Activated B cell treated with CpG ODN at 0.5 μM for 24 hours (primary cell): Measurements from ENCODE around the gene ODAM. TPM values are rescaled to one million over a fixed set of nuclear protein-coding genes. Genes with fewer than 3 reads are reported as not detected.
"Not testable (repeated sequence)": the region's sequence is repeated elsewhere in the genome, so short reads cannot be mapped to it uniquely, and the experiment has no call there.

Source experiments
- ATAC-seq: fragments of 200-7000 bp; cut with Tn5 transposase; one replicate; pipeline ENCODE4 v1.10.0; 2021; ENCODE audit warnings: low read depth, mild to moderate bottlenecking, moderate library complexity
- CTCF ChIA-PET: fragments of 350-600 bp; sonication (Branson Sonifier 250); formaldehyde crosslinking; loops from one replicate; lab custom pipeline; 2021; ENCODE audit warnings: antibody characterized with exemption; lab: Charles Lee
- POLR2A ChIA-PET: fragments of 350-600 bp; sonication (Branson Sonifier 250); formaldehyde crosslinking; loops from one replicate; lab custom pipeline; 2021; ENCODE audit warnings: antibody characterized with exemption; lab: Charles Lee
- DNase-seq: peaks from one replicate; pipeline ENCODE4 v3.0.0; 2022
- H3K27ac Mint-ChIP-seq: one replicate; pipeline ENCODE4 v1.8.0; 2020; ENCODE audit warnings: mixed read lengths
- H3K27me3 Mint-ChIP-seq: one replicate; pipeline ENCODE4 v1.8.0; 2021; ENCODE audit warnings: mixed read lengths
- H3K36me3 Mint-ChIP-seq: one replicate; pipeline ENCODE4 v1.8.0; 2021; ENCODE audit warnings: low read depth, mixed read lengths
- H3K4me1 Mint-ChIP-seq: one replicate; pipeline ENCODE4 v1.8.0; 2021; ENCODE audit warnings: mixed read lengths
- H3K4me3 Mint-ChIP-seq: one replicate; pipeline ENCODE4 v1.8.0; 2020; ENCODE audit warnings: mild to moderate bottlenecking, mixed read lengths
- H3K9me3 Mint-ChIP-seq: one replicate; pipeline ENCODE4 v1.8.0; 2020; ENCODE audit warnings: mixed read lengths
- CTCF ChIP-seq: fragments of 200-600 bp; IDR thresholded peaks from one replicate; pipeline ENCODE4 v1.8.0; 2022; ENCODE audit warnings: antibody characterized with exemption, mild to moderate bottlenecking
- intact Hi-C: fragments of 100-400 bp; cut with micrococcal nuclease; formaldehyde crosslinking; loops from one replicate; pipeline ENCODE4 v1.15.1; 2024
- total RNA-seq: library from RNA; stranded (reverse); gene quantifications from 2 replicates; pipeline ENCODE4 v1.2.3, GENCODE V29; 2022

Gene ODAM
- total RNA-seq, 1 donor from 2014 or later: not detected

GRCh38 chr4:70192895-70193294 is 2.6 kb upstream of the ODAM start:
- no peak for ATAC-seq
- Mint-ChIP-seq H3K4me3 (no peak overlapping the region), H3K9me3 (no peaks in the 10 kb centered on the region), H3K4me1 (no peaks in the 10 kb centered on the region), H3K27ac (no peak overlapping the region), H3K36me3 (no peaks in the 10 kb centered on the region), H3K27me3 (no peaks in the 10 kb centered on the region)
- intact Hi-C loops: no loop called here
- no peak for TF ChIP-seq CTCF
- DNase-seq: no peak
- CTCF ChIA-PET: no interaction called here
- POLR2A ChIA-PET: no interaction called here

- no peak overlapping the region for H3K27ac Mint-ChIP-seq
- no peaks in the 10 kb centered on the region for H3K27me3 Mint-ChIP-seq
- ChIA-PET POLR2A (no interaction called here), CTCF (no interaction called here)
- no peak for DNase-seq
- no peaks in the 10 kb centered on the region for H3K36me3 Mint-ChIP-seq
- no peaks in the 10 kb centered on the region for H3K4me1 Mint-ChIP-seq
- no peak for ATAC-seq
- TF ChIP-seq CTCF: no peak
- H3K9me3 Mint-ChIP-seq: no peaks in the 10 kb centered on the region
- intact Hi-C loops: no loop called here
- no peak overlapping the region for H3K4me3 Mint-ChIP-seq
Measured at GRCh38 chr4:70196857-70197256, 1.3 kb downstream of the ODAM start.

GRCh38 chr4:70197842-70198241 is 2.3 kb downstream of the ODAM start:
- DNase-seq (no peak), ATAC-seq (no peak)
- TF ChIP-seq CTCF: no peak
- Mint-ChIP-seq H3K4me3 (no peak overlapping the region), H3K9me3 (no peaks in the 10 kb centered on the region), H3K4me1 (no peaks in the 10 kb centered on the region), H3K36me3 (no peaks in the 10 kb centered on the region), H3K27ac (no peak overlapping the region), H3K27me3 (no peaks in the 10 kb centered on the region)
- intact Hi-C loops: no loop called here
- POLR2A ChIA-PET: no interaction called here
- CTCF ChIA-PET: no interaction called here

GRCh38 chr4:70203601-70204000 is 8.1 kb downstream of the ODAM start:
- Mint-ChIP-seq H3K4me3 (no peak overlapping the region), H3K9me3 (peaks cover 3% of the 10 kb centered on the region), H3K36me3 (no peaks in the 10 kb centered on the region), H3K27me3 (no peaks in the 10 kb centered on the region), H3K4me1 (no peaks in the 10 kb centered on the region), H3K27ac (no peak overlapping the region)
- no peak for TF ChIP-seq CTCF
- DNase-seq (no peak), ATAC-seq (no peak)
- POLR2A ChIA-PET: no interaction called here
- intact Hi-C loops: no loop called here
- CTCF ChIA-PET: no interaction called here

- H3K9me3 Mint-ChIP-seq, H3K4me1 Mint-ChIP-seq, H3K27me3 Mint-ChIP-seq, DNase-seq, H3K27ac Mint-ChIP-seq, H3K4me3 Mint-ChIP-seq, CTCF ChIA-PET, intact Hi-C loops, H3K36me3 Mint-ChIP-seq, POLR2A ChIA-PET, ATAC-seq: not testable (repeated sequence)
Measured at GRCh38 chr4:70212752-70213151, 17.2 kb downstream of the ODAM start.

GRCh38 chr4:70216109-70216508 is 20.6 kb downstream of the ODAM start:
- DNase-seq, intact Hi-C loops, H3K27me3 Mint-ChIP-seq, H3K4me1 Mint-ChIP-seq, CTCF ChIA-PET, ATAC-seq, H3K36me3 Mint-ChIP-seq, H3K27ac Mint-ChIP-seq, H3K9me3 Mint-ChIP-seq, H3K4me3 Mint-ChIP-seq, POLR2A ChIA-PET: not testable (repeated sequence)

GRCh38 chr4:70216550-70216949 is 21.0 kb downstream of the ODAM start:
- ATAC-seq, H3K36me3 Mint-ChIP-seq, H3K4me3 Mint-ChIP-seq, intact Hi-C loops, H3K4me1 Mint-ChIP-seq, H3K27ac Mint-ChIP-seq, H3K27me3 Mint-ChIP-seq, DNase-seq, CTCF ChIA-PET, H3K9me3 Mint-ChIP-seq, POLR2A ChIA-PET: not testable (repeated sequence)

- H3K36me3 Mint-ChIP-seq, POLR2A ChIA-PET, CTCF ChIA-PET, H3K4me1 Mint-ChIP-seq, H3K27me3 Mint-ChIP-seq, DNase-seq, H3K9me3 Mint-ChIP-seq, H3K4me3 Mint-ChIP-seq, intact Hi-C loops, H3K27ac Mint-ChIP-seq, ATAC-seq: not testable (repeated sequence)
Measured at GRCh38 chr4:70221389-70221788, 25.9 kb downstream of the ODAM start.

- H3K36me3 Mint-ChIP-seq, H3K27me3 Mint-ChIP-seq, DNase-seq, intact Hi-C loops, H3K9me3 Mint-ChIP-seq, ATAC-seq, POLR2A ChIA-PET, H3K4me1 Mint-ChIP-seq, H3K4me3 Mint-ChIP-seq, H3K27ac Mint-ChIP-seq, CTCF ChIA-PET: not testable (repeated sequence)
Measured at GRCh38 chr4:70221818-70222217, 26.3 kb downstream of the ODAM start.
